GM18868 (cell line): ENCODE results near the gene PTPN2.
A peak's percentile ranks its signal among the peaks of the same experiment; 100 is the strongest.
"Not testable (repeated sequence)": the region's sequence is repeated elsewhere in the genome, so short reads cannot be mapped to it uniquely, and the experiment has no call there.

ENCODE experiments used
- ATAC-seq: cut with Tn5 transposase; IDR thresholded peaks from one replicate; pipeline ENCODE4 v1.9.1; 2021; ENCODE audit warnings: mild to moderate bottlenecking, moderate library complexity; ENCODE audit not compliant: unreplicated experiment

Gene PTPN2

DNA sequence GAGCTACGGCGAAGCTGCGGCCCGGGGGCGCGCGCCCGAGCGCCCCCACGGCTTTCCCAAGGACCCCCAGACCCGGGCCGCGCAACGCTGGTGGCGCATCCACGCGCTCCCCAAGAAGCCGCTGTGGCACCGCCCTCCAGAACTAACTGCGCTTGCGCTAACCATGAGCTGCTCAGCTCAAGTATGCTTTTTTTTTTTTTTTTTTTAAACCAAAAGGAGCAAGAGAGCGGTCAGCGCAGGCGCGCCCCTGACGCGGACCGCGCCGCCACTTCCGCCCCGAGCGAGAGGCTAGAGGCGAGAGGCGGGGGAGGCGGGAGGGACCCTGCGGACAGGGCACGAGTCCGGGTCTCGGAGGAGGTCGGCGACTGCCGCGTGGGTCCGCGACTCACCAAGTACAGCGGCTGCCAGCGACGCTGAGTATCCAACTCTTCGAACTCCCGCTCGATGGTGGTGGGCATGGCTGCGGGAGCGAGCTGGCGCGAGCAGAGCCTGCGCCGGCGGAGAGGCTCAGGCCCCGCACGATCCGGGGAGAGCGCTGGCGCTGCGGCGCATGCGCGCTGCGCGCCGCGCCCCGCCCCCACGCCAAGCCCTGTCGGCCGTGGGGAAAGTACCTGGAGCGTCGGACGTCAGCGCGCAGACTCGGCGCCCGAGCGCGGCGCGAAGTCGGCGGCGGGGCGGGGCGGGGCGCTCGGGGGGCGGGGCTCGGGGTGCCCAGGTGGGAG, at the start of gene PTPN2:
Gene PTPN2 (minus strand): TSS at position 554 of the 722 bp plus-strand sequence. CDS start 96 bp downstream, at position 458.
- ATAC-seq: peak; percentile 72

GRCh38 chr18:12933327-12933726, 49.3 kb upstream of the PTPN2 start:
- ATAC-seq: no peak

GRCh38 chr18:12930908-12931307, 46.9 kb upstream of the PTPN2 start:
- ATAC-seq: no peak

DNA sequence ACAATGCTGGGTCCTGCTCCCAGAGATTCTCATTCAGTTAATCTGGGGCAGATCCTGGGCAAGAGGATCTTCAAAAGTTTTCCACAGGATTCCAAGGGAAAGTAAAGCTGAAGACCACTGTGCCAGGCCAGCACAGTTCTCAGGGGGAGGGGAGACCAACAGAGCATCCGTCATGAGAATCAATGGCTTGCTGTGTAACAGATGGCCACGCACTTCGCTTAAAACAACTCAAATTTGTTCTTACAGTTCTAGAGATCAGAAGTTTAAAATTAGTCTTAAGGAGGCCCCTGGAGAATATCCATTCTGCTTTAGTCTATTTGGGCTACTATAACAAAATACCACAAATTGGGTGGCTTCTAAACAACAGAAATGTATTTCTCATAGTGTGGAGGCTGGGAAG, 46.3 kb upstream of the PTPN2 start:
- no peak for ATAC-seq

DNA sequence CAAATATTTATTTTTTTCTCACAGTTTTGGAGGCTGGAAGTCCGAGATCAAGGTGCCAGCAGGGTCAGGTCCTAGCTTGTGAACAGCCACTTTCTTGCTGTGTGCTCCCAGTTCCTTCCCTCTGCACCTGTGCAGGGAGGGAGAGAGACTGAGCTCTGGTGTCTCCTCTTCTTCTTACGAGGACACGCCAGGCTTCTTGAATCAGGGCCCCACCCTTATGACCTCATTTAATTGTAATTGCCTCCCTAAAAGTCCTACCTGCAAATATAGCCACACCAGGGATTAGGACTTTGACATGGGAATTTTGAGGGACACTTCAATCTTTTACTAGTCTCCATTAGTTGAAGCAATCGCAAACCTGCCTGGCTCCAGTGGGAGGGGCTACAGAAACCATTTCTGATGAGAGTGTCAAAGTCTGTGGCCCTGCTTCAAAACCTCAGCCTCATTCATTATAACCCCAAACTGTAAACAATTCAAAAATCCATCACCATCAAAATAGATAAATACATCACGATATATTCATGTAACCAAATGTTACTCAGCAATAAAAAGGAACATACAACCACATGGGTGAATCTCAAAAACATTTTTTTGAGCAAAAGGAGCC, 45.5 kb upstream of the PTPN2 start:
- no peak for ATAC-seq

GRCh38 chr18:12928641-12929040, 44.6 kb upstream of the PTPN2 start:
- ATAC-seq: no peak

DNA sequence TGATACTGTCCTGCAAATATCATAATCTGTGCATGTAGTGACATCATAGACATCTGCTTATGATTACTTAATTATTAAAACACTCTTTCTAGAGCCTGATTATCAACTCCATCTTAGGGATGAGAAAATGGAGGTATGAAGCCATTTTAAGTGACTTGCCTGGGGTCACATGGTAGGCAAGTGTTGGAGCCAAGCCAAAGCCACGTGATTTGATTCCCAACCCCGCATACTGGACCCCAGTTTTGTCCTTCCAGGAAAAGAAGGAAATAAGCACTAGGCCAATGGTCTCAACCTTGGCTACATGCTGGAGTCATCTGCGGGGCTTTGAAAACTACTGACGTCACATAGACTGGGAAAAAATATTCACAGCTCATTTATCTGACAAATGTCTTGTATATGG, 44.2 kb upstream of the PTPN2 start:
- ATAC-seq: no peak

DNA sequence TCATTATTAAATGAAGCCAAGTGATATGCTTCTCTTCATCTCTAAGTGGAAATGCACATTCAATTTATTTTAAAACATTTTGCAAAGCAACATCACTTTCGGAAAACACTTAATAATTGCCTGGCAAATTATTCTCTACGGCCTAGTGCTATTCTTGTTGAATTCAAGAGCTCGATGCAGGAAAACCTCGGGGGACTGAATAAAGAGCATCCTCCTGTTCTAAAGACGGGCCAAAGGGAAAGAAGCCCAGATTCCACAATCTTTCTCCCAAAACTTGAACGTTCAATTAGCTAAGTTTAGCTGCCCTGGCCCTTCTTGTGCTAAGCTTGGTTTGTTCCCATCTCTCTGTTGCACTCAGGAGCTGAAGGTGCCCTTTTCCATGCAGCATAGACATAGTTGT, 40.6 kb upstream of the PTPN2 start:
- ATAC-seq: no peak

GRCh38 chr18:12922266-12922665, 38.2 kb upstream of the PTPN2 start:
- no peak for ATAC-seq

DNA sequence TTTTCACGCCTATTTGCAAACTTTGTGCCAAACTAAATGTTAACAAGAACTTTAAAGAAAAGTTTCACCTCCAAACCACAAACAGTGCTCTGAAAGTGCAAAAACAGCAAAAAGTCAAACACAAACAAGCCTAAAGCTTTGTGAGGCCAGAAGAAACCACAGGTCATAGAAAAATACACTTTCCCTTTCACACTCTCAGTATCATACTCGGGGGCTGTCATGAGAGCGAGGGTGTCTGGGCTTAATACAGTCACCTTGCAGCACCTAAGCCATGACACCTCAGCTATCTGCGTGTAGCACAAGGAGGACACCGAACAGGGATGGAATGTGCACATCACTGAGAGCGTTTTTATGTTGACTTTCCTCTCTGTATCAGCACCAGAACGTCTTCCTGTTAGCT, 37.1 kb upstream of the PTPN2 start:
- ATAC-seq: peak; percentile 68

- no peak for ATAC-seq
These were observed 28.1 kb upstream of the PTPN2 start for GRCh38 chr18:12911929-12912703.

DNA sequence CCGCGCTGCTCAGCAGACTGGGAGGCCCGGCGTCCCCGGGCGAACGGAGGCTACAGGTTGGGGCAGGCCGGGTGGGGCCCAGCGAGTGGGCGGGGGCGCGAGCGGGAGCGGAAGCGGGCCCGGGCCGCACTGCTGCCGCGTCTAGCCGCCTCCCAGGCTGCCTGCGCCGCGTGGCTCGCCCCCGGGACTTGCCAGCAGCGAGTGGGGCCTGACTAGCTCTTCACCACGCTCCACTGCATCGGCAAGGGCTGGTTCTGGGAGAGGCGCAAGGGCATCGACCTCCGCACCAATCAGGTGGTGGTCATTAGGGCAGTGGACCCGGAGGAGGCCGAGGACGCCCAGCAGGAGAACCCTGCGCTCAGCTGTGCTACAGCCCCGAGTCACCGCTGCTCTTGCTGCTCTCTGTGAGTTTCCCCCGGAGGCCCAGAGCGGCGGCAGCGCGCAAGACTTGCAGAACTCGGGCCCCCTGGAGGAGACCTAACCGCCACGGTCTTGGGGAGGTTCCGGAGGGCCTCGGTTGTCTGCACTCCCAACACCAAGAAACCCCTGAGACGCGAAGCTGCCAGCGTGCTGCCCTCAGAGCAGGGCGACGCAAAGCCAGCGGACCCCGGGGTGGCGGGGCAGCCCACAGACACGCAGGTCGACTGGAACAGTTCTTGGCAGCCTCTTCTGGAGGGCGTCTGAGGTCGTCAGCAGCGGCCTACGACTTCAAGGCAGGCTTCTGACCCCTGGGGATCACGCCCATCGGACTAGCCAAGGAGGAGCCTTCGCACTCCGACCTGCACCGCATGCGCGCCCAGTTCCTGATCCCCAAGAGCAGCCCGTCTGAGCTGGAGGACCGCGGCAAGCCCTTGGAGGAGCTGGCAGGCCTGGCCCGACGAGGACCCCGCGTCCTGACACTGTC, 27.2 kb upstream of the PTPN2 start:
- ATAC-seq: no peak

- no peak for ATAC-seq
These were observed 24.7 kb upstream of the PTPN2 start for GRCh38 chr18:12908706-12909105.

DNA sequence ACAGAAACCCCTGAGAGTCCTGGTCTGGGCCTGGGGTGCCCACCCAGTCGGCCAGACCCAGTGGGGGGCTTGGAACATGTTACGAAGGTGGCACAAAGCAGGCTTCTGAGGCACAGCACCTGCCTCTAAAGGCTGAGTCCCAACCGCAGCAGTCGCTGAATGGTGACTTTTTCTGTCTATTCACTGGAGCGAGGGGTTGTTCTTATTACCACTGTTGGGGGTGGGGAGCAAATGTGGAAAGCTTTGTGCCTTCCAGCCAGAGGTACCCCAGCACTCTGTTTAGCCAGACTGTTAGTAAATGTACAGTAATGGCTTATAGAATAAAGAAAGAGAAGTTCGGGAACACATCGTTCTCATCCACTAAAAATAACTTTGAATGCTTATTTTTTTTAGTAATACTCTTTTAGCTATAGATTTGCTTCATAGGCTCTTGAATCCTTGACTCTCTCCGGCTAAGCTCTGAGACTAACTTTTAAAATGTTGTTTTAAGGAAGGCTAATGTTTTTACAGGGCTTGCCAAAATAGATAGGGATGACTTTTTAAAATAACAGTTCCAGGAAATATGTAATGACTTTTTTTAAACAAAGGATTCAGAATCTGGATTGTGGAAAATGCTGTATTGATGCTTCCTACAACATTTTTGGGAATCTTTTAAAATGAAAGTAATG, 23.4 kb upstream of the PTPN2 start:
- no peak for ATAC-seq

DNA sequence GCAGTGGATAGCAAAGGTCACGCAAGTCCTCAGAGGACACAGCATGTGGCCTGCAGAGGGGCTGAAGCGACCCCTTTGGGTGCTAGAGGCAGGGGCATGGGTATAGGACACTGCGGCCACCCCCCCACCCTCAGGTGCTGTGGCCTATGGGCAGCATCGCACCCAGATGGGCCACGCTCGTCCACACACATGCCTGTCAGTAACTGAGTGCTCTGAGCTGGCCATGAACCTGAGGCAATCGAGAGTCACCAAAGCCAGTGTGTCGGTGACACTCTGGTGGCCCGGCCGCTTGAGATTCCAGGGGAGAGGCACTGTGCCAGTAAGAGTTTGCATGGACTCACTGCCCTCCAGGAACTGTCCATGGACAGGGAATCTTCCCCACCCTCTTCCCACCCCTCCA, 22.7 kb upstream of the PTPN2 start:
- ATAC-seq: no peak

DNA sequence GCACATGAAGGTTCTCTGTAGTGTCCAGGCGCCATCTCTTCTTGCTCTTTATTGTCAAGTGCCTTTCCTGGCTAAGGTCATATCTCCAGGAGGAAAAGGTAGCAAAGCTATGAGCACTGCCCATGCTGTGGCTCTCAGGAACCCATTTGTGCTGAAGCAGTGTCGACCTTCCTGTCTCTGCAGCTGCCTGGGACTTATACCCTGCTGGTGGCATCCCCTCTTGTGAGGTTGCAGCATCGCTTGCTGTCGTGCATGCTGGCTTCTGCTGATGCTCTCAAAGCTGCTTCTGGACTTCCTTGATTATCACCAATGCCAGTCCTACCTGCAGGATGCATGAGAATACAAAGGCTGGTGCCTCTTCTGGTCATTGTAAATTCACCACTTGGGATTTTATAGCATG, 22.1 kb upstream of the PTPN2 start:
- ATAC-seq: no peak

GRCh38 chr18:12904012-12904516, 20.0 kb upstream of the PTPN2 start:
- no peak for ATAC-seq

GRCh38 chr18:12901208-12901607, 17.2 kb upstream of the PTPN2 start:
- not testable (repeated sequence) for ATAC-seq

DNA sequence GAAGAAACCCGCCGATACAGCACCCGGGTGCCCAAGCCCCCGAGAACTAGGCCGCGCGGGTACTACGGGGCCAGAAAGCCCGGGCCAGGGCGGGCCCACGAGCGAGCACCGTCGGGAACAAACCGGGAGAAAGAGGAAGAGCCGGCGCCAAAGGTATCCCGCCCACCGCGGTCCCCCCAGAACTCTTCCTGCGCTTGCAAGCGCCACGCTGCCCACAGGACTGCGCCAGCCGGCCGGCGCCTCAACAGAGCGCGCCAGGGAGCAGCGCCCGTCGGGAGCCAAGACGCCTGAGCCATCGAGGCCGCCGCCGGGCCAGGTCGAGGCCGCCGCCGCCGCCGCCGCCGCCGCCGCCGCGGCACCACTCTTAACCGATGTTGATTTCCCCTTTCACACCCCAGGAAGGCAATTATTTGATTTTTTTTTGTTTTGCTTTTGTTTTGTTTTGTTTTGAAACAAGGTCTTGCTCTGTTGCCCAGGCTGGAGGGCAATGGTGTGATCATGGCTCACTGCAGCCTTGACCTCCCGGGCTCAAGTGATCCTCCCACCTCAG, 12.8 kb upstream of the PTPN2 start:
- not testable (repeated sequence) for ATAC-seq

GRCh38 chr18:12895626-12896025, 11.6 kb upstream of the PTPN2 start:
- ATAC-seq: no peak
